ENCODE data around the gene KLF9.
A peak's percentile ranks its signal among the peaks of the same experiment; 100 is the strongest.

The KLF9 gene

GRCh38 chr9:70411930-70412831, 2.3 kb downstream of the KLF9 start:
- peaks cover 9% of the 10 kb centered on the region for H3K4me1 ChIP-seq (ENCODE audit: control insufficient read depth, insufficient read depth, low read length)
- peak overlapping the region; percentile 79 for H3K27ac ChIP-seq (ENCODE audit: extremely low read depth, low read depth, low read length)
- POLR2A ChIA-PET, result interaction anchor here (0.5 to 1.9 kb wide), 6 partner anchors 9 to 190 kb away, joined by 3 to 16 read pairs (median 6); no protein-coding TSS in a partner anchor
- CTCF ChIA-PET, result interaction anchor here (0.7 kb wide), 2 partner anchors 10 to 154 kb away, joined by 3 to 4 read pairs; no protein-coding TSS in a partner anchor
- peak overlapping the region; percentile 94 for H3K4me3 ChIP-seq (ENCODE audit: low read depth, low read length)
- H3K36me3 ChIP-seq (ENCODE audit: control insufficient read depth in 2 of 2, insufficient read depth in 1 of 2, low read length in 2 of 2), result no peaks in the 10 kb centered on the region
- no peaks in the 10 kb centered on the region for H3K9me3 ChIP-seq (ENCODE audit: control insufficient read depth, insufficient read depth, low read depth, low read length)
- TF ChIP-seq ZFP37 (tag by site-specific recombination; IDR thresholded peaks at IDR 0.05), result no peak
- peak; percentile 18; the same call in 1 of the 2 replicates for TF ChIP-seq KLF8 (tag by site-specific recombination; IDR thresholded peaks at IDR 0.05)
- TF ChIP-seq ZSCAN18 (tag by site-specific recombination; IDR thresholded peaks at IDR 0.05), result no peak
- peak; percentile 21 for TF ChIP-seq SP3 (tag by site-specific recombination; IDR thresholded peaks at IDR 0.05)
- peak; percentile 80 for TF ChIP-seq PRDM10 (tag by site-specific recombination; IDR thresholded peaks at IDR 0.05)
- no peak for TF ChIP-seq ZNF571 (tag by site-specific recombination; IDR thresholded peaks at IDR 0.05)
- TF ChIP-seq ZNF580 (tag by site-specific recombination; IDR thresholded peaks at IDR 0.05), result no peak
- peak; percentile 69 for TF ChIP-seq ZFP69B (tag by site-specific recombination; IDR thresholded peaks at IDR 0.05)
- TF ChIP-seq HIC1 (tag by site-specific recombination; IDR thresholded peaks at IDR 0.05), result no peak
- peak; percentile 52 for TF ChIP-seq ZNF341 (tag by site-specific recombination; IDR thresholded peaks at IDR 0.05; ENCODE audit: low read depth)
- peak; percentile 32 for TF ChIP-seq SP2 (tag by site-specific recombination; IDR thresholded peaks at IDR 0.05)
- TF ChIP-seq ZNF600 (tag by site-specific recombination; IDR thresholded peaks at IDR 0.05), result 0 out of 2 replicates have a peak, but pooled peaks have one; percentile 28
- no peak for TF ChIP-seq ZBTB48 (tag by site-specific recombination; IDR thresholded peaks at IDR 0.05)
- TF ChIP-seq KLF10 (tag by site-specific recombination; IDR thresholded peaks at IDR 0.05), result peak; percentile 75
- TF ChIP-seq CTCF (tag by site-specific recombination; IDR thresholded peaks at IDR 0.05), result no peak
- TF ChIP-seq ZNF692 (tag by site-specific recombination; IDR thresholded peaks at IDR 0.05), result peak; percentile 89
- peak; percentile 56; the same call in 1 of the 2 replicates for TF ChIP-seq GLIS1 (tag by site-specific recombination; IDR thresholded peaks at IDR 0.05)
- TF ChIP-seq ZBTB6 (tag by site-specific recombination; IDR thresholded peaks at IDR 0.05), result no peak
- peak; percentile 87 for TF ChIP-seq GLIS2 (tag by site-specific recombination; IDR thresholded peaks at IDR 0.05)
- 0 out of 2 replicates have a peak, but pooled peaks have one; percentile 14 for TF ChIP-seq ZEB2 (tag by site-specific recombination; IDR thresholded peaks at IDR 0.05)
- no peak for TF ChIP-seq ZNF433 (tag by site-specific recombination; IDR thresholded peaks at IDR 0.05; ENCODE audit: low read depth)
- no peak for TF ChIP-seq ZNF610 (tag by site-specific recombination; IDR thresholded peaks at IDR 0.05; ENCODE audit: borderline replicate concordance)
- no peak for TF ChIP-seq SCRT2 (tag by site-specific recombination; IDR thresholded peaks at IDR 0.05)
- no peak for TF ChIP-seq ZIC2 (tag by site-specific recombination; IDR thresholded peaks at IDR 0.05)
- 0 out of 2 replicates have a peak, but pooled peaks have one; percentile 64 for TF ChIP-seq KLF7 (tag by site-specific recombination; IDR thresholded peaks at IDR 0.05; ENCODE audit: borderline replicate concordance)

Measured in HEK293 (cell line).